GM20000 (cell line): Measurements from ENCODE around the gene CREB5.

ENCODE experiments used
- DNase-seq: peaks from one replicate; pipeline ENCODE4 v3.0.0; 2012; ENCODE audit warnings: low spot score
- TF ChIP-seq, protein P1 (sequence below): IDR thresholded peaks from 2 replicates; pipeline ENCODE4 v1.5.1; 2012; ENCODE audit warnings: mild to moderate bottlenecking, control low read depth; ENCODE audit errors: extremely low read depth, missing control alignments

Gene CREB5

DNA sequence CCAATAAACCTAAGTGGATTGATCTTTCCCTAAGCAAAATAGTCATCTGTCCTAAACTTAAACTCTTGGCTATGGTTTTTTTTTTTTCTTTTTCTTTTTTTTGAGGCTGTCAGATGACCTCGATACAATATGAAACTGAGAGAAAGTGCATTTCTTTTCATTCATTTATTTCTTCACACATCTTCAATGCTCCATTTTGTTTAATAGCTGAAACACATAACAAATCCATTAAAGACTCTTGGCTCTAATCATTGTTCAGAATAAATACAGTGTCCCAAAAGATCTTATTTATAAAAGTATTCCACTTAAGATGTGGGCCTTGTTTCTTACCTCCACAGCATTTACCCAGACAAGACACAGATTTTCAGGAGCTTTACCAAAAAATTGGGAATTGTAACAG lies 350.3 kb downstream of the CREB5 start:
- no peak for DNase-seq
- TF ChIP-seq, protein P1, sequence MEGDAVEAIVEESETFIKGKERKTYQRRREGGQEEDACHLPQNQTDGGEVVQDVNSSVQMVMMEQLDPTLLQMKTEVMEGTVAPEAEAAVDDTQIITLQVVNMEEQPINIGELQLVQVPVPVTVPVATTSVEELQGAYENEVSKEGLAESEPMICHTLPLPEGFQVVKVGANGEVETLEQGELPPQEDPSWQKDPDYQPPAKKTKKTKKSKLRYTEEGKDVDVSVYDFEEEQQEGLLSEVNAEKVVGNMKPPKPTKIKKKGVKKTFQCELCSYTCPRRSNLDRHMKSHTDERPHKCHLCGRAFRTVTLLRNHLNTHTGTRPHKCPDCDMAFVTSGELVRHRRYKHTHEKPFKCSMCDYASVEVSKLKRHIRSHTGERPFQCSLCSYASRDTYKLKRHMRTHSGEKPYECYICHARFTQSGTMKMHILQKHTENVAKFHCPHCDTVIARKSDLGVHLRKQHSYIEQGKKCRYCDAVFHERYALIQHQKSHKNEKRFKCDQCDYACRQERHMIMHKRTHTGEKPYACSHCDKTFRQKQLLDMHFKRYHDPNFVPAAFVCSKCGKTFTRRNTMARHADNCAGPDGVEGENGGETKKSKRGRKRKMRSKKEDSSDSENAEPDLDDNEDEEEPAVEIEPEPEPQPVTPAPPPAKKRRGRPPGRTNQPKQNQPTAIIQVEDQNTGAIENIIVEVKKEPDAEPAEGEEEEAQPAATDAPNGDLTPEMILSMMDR = no peak

DNA sequence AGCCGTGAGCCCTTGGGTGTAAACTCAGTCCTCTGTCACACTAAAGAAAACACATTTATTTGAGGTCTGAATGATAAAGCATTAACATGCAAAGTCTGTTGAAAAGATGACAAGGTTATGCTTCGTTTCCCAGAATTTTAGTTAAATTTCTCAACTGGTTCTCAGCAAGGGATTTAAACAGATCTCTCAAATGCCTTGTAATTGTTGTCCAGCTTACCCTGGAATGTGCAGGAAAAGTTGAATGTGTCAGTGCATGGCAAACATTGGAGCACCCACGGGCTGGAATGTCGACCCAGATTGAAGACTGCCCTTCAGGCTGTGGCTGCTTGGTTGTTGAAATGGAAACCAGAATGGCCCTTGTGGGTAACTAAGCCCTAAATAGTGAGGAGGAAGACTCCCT lies 354.0 kb downstream of the CREB5 start:
- TF ChIP-seq, protein P1 = no peak
- no peak for DNase-seq

DNA sequence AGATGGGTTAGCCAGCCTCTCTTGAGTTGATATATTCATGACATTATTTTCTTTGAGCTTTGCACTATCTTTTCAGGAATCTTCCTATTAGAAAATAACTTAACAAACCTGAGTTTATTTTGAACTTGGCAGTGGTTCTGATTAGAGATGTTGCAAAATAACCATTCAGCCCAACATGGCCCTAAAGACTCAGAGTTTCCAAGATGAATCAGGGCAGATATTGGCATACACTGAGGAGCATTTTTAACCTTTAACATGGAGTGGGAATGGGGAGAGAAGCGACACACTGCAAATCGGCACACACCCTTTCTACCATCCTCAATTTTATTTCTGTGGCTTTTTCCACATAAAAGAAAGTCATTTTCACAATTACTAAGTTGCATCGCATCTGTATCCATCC lies 355.0 kb downstream of the CREB5 start:
- TF ChIP-seq, protein P1 = no peak
- DNase-seq = no peak

DNA sequence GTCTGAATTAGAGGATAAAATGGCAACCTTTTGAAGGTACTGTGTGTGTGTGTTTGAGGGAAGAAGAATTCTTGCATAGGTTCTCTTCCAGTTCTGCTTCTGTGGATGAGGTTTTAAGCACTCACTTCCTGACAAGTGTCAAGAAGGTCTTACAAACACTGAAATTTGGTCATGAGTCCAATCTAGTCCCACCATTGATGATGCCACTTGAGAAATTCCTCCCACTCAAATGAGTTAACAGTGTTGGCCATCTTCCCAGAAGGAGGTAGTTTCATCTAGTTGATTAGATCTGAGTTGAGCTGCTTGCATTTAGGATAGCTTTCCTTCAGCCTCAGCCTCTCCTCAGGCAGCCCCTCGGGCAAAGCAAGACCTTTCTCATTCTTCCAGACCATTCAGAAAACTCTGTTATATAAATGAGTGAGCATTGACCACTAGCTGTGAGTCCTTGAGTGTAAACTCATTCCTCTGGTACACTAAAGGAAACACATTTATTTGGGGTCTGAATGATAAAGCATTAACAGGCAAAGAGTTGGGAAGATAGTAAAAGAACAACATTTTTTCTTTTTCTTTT lies 356.3 kb downstream of the CREB5 start:
- no peak for DNase-seq
- TF ChIP-seq, protein P1 = no peak

DNA sequence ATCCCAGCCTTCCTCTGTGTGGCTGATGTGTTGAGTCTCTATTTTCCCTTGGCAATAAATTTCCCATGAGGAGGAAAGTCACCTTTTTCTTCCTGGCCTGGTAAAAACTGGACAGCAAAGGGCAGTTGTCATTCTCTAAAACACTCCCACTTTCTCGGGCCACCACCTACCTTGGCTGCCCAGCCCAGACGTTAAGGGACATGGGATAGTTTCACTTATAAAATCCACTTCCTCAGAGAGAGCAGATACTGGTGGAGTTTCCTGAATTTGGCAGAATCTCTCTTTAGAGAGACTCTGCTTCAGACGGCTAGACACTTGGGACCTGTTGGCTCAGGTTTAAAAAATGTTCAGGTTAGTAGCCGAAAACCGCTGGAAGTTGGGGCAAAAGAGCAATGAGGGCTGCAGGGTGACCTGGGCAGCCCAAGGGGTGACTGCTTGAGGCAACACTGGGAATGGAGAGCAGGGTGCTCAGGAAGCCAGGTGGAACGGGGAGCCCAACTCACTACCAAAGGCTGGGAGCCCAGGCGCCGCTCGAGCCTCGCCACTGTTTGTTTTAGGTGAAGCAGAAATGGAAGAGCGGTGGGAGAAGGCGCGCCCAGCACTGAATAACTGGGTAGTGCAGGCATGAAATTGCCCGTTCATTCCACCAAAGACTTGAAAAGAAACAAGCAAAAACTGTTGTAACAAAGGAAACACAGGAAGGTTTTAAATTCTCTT lies 359.7 kb downstream of the CREB5 start:
- DNase-seq = no peak
- TF ChIP-seq, protein P1 = no peak

DNA sequence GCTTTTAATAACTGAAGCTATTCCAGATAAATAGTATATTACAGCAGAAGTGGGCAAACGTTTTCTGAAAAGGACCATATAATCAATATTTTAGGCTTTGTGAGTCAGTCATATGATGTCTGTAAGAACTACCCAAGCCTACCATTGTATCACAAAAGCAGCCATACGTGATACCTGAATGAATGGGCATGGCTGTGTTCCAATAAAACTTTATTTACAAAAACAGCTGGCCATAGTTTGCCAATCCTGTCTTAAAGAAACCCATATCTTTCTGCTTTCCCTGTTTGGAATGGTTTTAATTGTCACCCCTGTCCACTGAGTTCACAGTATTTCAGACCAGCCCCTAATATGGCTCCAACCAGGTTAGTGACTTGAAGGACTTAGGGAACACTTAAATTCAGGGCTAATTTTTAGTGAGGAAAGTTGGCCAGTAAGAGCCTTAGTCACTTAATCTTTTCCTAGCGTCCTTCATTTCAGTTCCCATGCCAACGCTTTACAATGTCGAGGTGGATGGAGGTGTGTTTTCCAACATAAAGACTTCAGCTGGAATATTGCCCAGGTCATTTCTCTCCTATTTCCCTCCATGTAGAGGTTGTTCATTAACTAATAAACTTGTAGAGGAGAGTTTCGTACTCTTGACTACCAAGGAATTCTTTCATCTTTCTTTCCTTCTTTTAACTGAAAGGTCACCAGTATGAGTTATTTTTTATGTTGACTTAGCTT lies 361.3 kb downstream of the CREB5 start:
- DNase-seq = no peak

More for the DNA sequence above, 361.3 kb downstream of the CREB5 start:
- TF ChIP-seq, protein P1 = no peak
